ENCODE results near the gene PDE10A.

The PDE10A gene

DNA sequence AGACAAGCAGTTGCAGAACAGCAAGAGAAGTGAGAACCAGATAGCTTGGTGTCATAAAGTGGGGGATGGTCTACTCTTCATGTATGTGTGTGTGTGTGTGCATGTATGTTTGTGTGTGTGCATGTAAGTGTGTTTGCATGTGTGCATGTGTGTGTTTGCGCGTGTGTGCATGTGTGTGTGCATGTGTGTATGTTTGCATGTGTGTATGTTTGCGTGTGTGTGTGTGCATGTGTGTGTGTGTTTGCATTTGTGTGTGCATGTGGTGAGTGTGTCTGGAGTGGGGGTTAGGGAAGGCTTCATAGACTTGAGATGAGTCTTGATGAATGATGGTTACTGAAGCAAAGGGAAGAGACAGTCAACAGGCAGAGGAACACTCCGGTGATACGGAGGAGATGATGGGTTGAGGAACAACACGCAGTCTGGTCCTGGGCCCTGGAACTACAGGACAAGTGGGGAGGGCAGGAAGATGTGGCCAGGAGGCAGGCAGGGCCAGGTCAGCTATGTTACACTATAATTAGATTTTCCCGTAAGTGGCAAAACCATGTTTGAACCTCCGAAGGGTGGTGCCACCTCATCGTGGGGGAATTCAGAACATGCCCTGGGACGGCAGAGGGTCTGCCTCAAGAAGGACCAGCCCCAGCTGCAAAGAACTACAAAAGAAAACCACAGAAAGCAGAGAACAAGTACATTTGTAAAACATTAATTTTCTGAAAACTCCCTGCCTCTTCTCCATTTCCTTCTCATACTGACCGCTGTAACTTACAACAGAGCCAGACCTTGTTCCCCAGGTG lies 38.7 kb upstream of the PDE10A start:
- TF ChIP-seq, protein P1, sequence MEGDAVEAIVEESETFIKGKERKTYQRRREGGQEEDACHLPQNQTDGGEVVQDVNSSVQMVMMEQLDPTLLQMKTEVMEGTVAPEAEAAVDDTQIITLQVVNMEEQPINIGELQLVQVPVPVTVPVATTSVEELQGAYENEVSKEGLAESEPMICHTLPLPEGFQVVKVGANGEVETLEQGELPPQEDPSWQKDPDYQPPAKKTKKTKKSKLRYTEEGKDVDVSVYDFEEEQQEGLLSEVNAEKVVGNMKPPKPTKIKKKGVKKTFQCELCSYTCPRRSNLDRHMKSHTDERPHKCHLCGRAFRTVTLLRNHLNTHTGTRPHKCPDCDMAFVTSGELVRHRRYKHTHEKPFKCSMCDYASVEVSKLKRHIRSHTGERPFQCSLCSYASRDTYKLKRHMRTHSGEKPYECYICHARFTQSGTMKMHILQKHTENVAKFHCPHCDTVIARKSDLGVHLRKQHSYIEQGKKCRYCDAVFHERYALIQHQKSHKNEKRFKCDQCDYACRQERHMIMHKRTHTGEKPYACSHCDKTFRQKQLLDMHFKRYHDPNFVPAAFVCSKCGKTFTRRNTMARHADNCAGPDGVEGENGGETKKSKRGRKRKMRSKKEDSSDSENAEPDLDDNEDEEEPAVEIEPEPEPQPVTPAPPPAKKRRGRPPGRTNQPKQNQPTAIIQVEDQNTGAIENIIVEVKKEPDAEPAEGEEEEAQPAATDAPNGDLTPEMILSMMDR (IDR thresholded peaks at IDR 0.05; ENCODE audit: extremely low read depth, missing control alignments) = no peak

DNA sequence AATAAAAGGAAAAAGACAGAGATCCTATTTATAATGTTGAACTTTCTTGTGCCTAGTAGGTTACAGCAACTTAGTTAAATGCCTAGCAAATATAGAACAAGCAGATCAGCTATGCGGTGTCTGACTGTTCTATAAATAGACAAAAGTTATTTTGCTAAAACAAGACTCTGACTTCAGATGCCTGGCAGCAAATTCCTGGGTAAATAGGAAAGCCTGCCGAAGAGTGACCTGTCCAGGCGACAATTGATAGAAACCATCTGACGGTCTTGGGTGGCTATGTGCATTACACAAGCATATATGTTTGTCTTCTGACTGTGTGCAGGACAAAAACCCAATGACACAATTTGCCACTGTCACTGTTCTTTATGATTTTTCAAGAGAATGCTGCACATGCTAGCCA lies 38.0 kb upstream of the PDE10A start:
- no peak for DNase-seq (ENCODE audit: low spot score)
- TF ChIP-seq, protein P1 (IDR thresholded peaks at IDR 0.05; ENCODE audit: extremely low read depth, missing control alignments) = no peak

More for the DNA sequence above, 38.7 kb upstream of the PDE10A start:
- no peak for DNase-seq (ENCODE audit: low spot score)

DNA sequence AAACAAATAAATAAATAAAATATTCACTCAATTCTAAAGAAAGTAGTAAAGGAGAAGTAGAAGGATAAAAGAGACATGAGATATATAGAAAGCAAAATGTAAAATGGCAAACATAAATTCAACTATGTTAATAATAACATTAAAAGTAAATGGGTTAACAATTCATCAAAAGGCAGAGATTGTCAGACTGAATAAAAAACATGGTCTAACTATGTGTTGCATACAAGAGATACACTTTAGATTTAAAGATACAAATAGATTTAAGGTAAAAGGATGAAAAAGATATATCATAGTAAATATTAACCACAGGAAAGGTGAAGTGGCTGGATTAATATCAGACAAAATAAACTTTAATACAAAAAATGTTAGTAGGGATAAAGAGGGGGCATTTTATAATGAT lies 35.8 kb upstream of the PDE10A start:
- TF ChIP-seq, protein P1 (IDR thresholded peaks at IDR 0.05; ENCODE audit: extremely low read depth, missing control alignments) = no peak
- no peak for DNase-seq (ENCODE audit: low spot score)

DNA sequence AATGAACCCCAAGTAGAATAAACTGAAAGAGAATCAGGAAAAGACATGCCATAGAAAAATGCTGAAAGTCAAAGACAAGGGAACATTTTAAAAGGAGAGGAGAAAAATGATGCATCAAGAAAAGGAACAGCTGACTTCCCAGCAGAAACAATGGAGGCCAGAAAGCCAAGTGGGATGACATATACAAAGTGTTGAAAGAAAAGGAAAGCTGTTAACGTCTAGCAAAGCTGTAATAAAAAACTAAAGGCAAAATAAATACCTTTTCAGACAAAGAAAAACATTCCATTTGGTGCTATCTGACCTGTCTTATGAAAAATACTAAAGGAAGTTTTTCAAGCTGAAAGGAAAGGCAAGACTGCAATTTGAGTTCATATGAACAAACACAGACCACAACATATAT lies 34.1 kb upstream of the PDE10A start:
- TF ChIP-seq, protein P1 (IDR thresholded peaks at IDR 0.05; ENCODE audit: extremely low read depth, missing control alignments) = no peak
- DNase-seq (ENCODE audit: low spot score) = no peak

DNA sequence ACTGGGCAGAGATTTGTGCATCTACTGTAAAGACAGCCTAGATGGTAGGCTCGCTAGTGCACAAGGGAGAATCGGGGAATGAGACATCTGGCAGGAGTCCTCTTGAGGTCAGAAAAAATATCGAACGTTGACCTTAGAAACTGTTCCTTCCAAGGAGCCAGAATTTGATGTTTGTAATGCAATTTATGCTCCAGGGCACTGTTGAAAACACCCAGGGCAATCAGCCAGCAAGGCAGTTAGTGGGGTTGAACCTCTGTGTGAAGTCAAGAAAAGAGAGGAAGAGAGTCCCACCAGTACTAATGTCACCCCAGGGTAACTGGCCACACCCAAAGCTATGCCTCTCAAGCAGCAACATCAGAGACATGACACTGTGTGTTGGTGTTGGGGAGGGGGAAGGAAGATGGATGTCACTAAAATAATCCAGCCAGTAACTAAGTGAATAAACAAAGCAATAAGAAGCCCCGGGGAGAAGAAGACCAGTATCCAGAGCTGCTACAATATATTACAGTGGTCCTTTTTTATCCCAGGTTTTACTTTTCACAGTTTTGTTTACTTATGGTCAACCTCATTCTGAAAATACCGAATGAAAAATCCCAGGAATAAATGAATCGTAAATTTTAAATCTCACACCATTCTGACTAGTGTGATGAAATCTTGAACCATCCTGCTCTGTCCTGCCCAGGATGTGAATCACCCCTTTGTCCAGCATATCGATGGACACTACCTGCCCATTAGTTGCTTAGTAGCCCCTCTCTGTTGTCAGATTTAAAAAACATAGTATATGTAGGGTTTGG lies 32.9 kb upstream of the PDE10A start:
- TF ChIP-seq, protein P1 (IDR thresholded peaks at IDR 0.05; ENCODE audit: extremely low read depth, missing control alignments) = no peak
- no peak for DNase-seq (ENCODE audit: low spot score)

DNA sequence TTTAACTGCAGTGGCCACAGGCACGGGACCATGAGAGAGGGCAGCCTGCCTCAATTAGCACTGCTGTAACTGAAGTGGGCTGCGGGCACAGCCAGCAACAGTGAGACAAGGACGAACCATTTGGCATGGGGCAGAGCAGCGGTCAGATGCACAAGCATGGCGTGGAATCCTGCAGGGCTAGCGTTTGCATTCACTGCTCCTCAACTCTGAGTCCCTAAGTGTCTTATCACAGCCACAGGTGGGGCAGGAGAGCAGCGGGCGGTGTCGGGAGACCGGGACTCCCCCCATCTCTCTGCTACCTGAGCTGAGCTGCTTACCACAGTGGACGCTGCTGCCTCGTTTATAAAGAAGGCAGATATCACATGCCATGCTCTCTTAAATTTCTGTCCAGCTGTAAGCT lies 31.3 kb upstream of the PDE10A start:
- DNase-seq (ENCODE audit: low spot score) = no peak
- TF ChIP-seq, protein P1 (IDR thresholded peaks at IDR 0.05; ENCODE audit: extremely low read depth, missing control alignments) = no peak

DNA sequence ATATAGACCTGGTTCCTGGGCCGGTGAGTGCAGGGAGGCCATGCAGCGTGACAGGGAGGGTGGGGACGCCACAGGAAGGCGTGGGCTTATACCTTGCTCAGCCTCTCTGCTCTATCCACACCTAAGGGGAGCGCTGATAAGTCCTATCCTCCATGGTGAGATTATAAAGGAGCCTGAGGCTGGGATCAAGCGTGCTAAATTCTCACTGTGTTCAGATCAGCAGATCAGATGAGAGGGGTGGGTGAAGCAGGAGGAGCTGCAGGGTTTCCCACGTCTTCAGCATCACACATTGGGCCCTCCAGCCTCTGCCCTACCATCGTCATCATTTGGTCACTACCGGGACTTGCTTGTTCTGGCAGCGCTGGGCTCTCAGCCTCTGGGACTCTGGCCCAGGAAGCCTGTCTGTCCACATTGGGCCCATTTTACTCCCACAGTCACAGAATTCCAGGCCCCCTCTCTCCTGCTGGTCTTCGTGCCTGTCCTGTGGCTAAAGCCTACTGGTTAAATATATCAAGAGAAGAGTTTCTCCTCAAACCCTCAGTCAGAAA lies 29.1 kb upstream of the PDE10A start:
- TF ChIP-seq, protein P1 (IDR thresholded peaks at IDR 0.05; ENCODE audit: extremely low read depth, missing control alignments) = no peak
- no peak for DNase-seq (ENCODE audit: low spot score)

All from GM20000 (cell line).